HepG2 (cell line): ENCODE data around the gene ADPRH. TPM values are rescaled to one million over a fixed set of nuclear protein-coding genes. Genes with fewer than 3 reads are reported as not detected.

Source experiments
- ATAC-seq: fragments of 200-7000 bp; cut with Tn5 transposase; 3 replicates; pipeline ENCODE4 v1.9.1; 2020; ENCODE audit warnings: mild to moderate bottlenecking, moderate library complexity
- BruUV-seq: library from RNA; stranded (reverse); fragments of 400-500 nt; replicated peaks from 2 replicates; lab custom pipeline; 2021; lab: Mats Ljungman, UMichigan
- CTCF ChIA-PET: fragments of 300-600 bp; formaldehyde crosslinking; extraction: SDS; loops from one replicate; lab custom pipeline; 2021; ENCODE audit warnings: low total read pairs, inconsistent platforms, low intra/inter-chr PET ratio; lab: Yijun Ruan, JAX
- POLR2A ChIA-PET: fragments of 350-600 bp; sonication (Branson Sonifier 250); formaldehyde crosslinking; loops from one replicate; lab custom pipeline; 2020; ENCODE audit warnings: antibody characterized with exemption, inconsistent platforms; lab: Yijun Ruan, JAX
- DNase-seq: peaks from one replicate; pipeline ENCODE4 v3.0.0-alpha.2; 2015; ENCODE audit warnings: low spot score
- FAIRE-seq: peaks from 3 replicates; lab custom pipeline; 2011; peaks lifted over from hg19 to GRCh38; lab: Jason Lieb, UNC
- H2AFZ ChIP-seq: one replicate; pipeline ENCODE4 v1.6.1; 2011; ENCODE audit warnings: low read length, inconsistent platforms
- H3K27ac ChIP-seq: fragments of 300-600 bp; 3 replicates; pipeline ENCODE4 v1.8.0; 2011; ENCODE audit warnings: mixed run types, mild to moderate bottlenecking, mixed read lengths, low read length, inconsistent platforms; ENCODE audit not compliant: insufficient read depth; ENCODE audit errors: extremely low read length
- H3K27me3 ChIP-seq, 2 experiments: fragments of 200-600 bp in 1 of 2; 2 replicates in 1 of 2; 3 replicates in 1 of 2; pipeline versions ENCODE4 v1.6.0 to v1.8.0; 2011; ENCODE audit warnings: low read length in 2 of 2, mild to moderate bottlenecking in 2 of 2, moderate library complexity in 2 of 2, inconsistent platforms in 1 of 2; ENCODE audit not compliant: insufficient read depth in 2 of 2, control insufficient read depth in 1 of 2
- H3K36me3 ChIP-seq, 2 experiments: fragments of 200-600 bp in 1 of 2; replicated peaks in 1 of 2; 2 replicates in 1 of 2; 3 replicates in 1 of 2; pipeline versions ENCODE4 v1.5.1 to v1.8.0; 2011; ENCODE audit warnings: low read length in 2 of 2, inconsistent platforms in 1 of 2; ENCODE audit not compliant: insufficient read depth in 2 of 2, control insufficient read depth in 1 of 2
- H3K4me1 ChIP-seq: 2 replicates; pipeline ENCODE4 v1.5.1; 2012; ENCODE audit warnings: low read length, inconsistent platforms; ENCODE audit not compliant: insufficient read depth
- H3K4me2 ChIP-seq: 2 replicates; pipeline ENCODE4 v1.6.0; 2011; ENCODE audit warnings: low read depth, low read length, inconsistent platforms
- H3K4me3 ChIP-seq, 3 experiments: fragments of 200-600 bp in 1 of 3; sonication (generic), shearing (Covaris generic) in 1 of 3; replicated peaks in 1 of 3; 2 replicates each; pipeline ENCODE4 v1.5.1; 2011 to 2016; ENCODE audit warnings: low read length in 3 of 3, inconsistent platforms in 2 of 3, low read depth in 2 of 3, mild to moderate bottlenecking in 2 of 3, control low read depth in 1 of 3, mixed read lengths in 1 of 3; ENCODE audit not compliant: insufficient read depth in 1 of 3
- H3K79me2 ChIP-seq: one replicate; pipeline ENCODE4 v1.6.1; 2011; ENCODE audit warnings: low read length, inconsistent platforms; ENCODE audit not compliant: insufficient read depth
- H3K9ac ChIP-seq: 2 replicates; pipeline ENCODE4 v1.6.0; 2011; ENCODE audit warnings: mild to moderate bottlenecking, low read depth, low read length, inconsistent platforms; ENCODE audit not compliant: insufficient read depth
- H3K9me3 ChIP-seq: 2 replicates; pipeline ENCODE4 v1.5.1; 2012; ENCODE audit warnings: mild to moderate bottlenecking, low read length
- H4K20me1 ChIP-seq: 2 replicates; pipeline ENCODE4 v1.6.0; 2011; ENCODE audit warnings: inconsistent platforms, mild to moderate bottlenecking, low read length, moderate library complexity; ENCODE audit not compliant: insufficient read depth
- AFF4 ChIP-seq: sonication (generic); formaldehyde crosslinking; IDR thresholded peaks from 2 replicates; pipeline ENCODE4 v1.4.0; 2020; ENCODE audit warnings: missing genetic modification reagents
- FOXO1 ChIP-seq: sonication (generic); formaldehyde crosslinking; IDR thresholded peaks from 2 replicates; pipeline ENCODE4 v1.4.0; 2020; ENCODE audit warnings: missing genetic modification reagents
- HNF1B ChIP-seq: sonication (generic); formaldehyde crosslinking; IDR thresholded peaks from 2 replicates; pipeline ENCODE4 v1.5.1; 2020; ENCODE audit warnings: mild to moderate bottlenecking, moderate library complexity, missing genetic modification reagents
- HNRNPUL1 ChIP-seq: fragments of 200-400 bp; formaldehyde crosslinking; IDR thresholded peaks from 2 replicates; pipeline ENCODE4 v1.6.1; 2017; ENCODE audit warnings: low read depth, mild to moderate bottlenecking, low read length, moderate library complexity
- KDM2A ChIP-seq: sonication (generic); formaldehyde crosslinking; IDR thresholded peaks from 2 replicates; pipeline ENCODE4 v1.4.0; 2020; ENCODE audit warnings: low read depth, missing genetic modification reagents, borderline replicate concordance
- NFAT5 ChIP-seq: sonication (generic); formaldehyde crosslinking; IDR thresholded peaks from 2 replicates; pipeline ENCODE4 v1.4.0; 2020; ENCODE audit warnings: missing genetic modification reagents
- PRPF4 ChIP-seq: fragments of 200-400 bp; formaldehyde crosslinking; IDR thresholded peaks from 2 replicates; pipeline ENCODE4 v1.6.1; 2016; ENCODE audit warnings: low read length, low read depth; ENCODE audit not compliant: poor library complexity, severe bottlenecking
- SALL1 ChIP-seq: sonication (generic); formaldehyde crosslinking; IDR thresholded peaks from 2 replicates; pipeline ENCODE4 v1.8.0; 2022; ENCODE audit warnings: mild to moderate bottlenecking, missing genetic modification reagents
- ZC3H4 ChIP-seq: sonication (generic); formaldehyde crosslinking; IDR thresholded peaks from 2 replicates; pipeline ENCODE4 v1.4.0; 2020; ENCODE audit warnings: missing genetic modification reagents, borderline replicate concordance
- ZFY ChIP-seq: sonication (generic); formaldehyde crosslinking; IDR thresholded peaks from 2 replicates; pipeline ENCODE4 v1.4.0; 2020; ENCODE audit warnings: missing genetic modification reagents
- ZNF225 ChIP-seq: sonication (generic); formaldehyde crosslinking; IDR thresholded peaks from 2 replicates; pipeline ENCODE4 v1.4.0; 2020; ENCODE audit warnings: mild to moderate bottlenecking, missing genetic modification reagents
- ZNF350 ChIP-seq: sonication (generic); formaldehyde crosslinking; IDR thresholded peaks from 2 replicates; pipeline ENCODE4 v1.4.0; 2020; ENCODE audit warnings: mild to moderate bottlenecking, low read depth, missing genetic modification reagents, borderline replicate concordance
- ZNF777 ChIP-seq: sonication (generic); formaldehyde crosslinking; IDR thresholded peaks from 2 replicates; pipeline ENCODE4 v1.4.0; 2020; ENCODE audit warnings: missing genetic modification reagents
- ZNF879 ChIP-seq: sonication (generic); formaldehyde crosslinking; IDR thresholded peaks from 2 replicates; pipeline ENCODE4 v1.8.1; 2023; ENCODE audit warnings: missing genetic modification reagents
- WGBS: methylation state at CpG from one replicate; pipeline ENCODE4 v1.1.6; 2017; ENCODE audit warnings: low lambda C conversion rate; 5-methylcytosine and 5-hydroxymethylcytosine counted together
- in situ Hi-C: cut with HindIII; loops from 2 replicates; pipeline ENCODE4 v1.10.0; 2017; ENCODE audit warnings: low pct_unique_long_range_greater_than_20kb; ENCODE audit not compliant: extremely low pct_ligation_motif_present
- intact Hi-C: fragments of 100-400 bp; cut with micrococcal nuclease; formaldehyde crosslinking; loops from one replicate; pipeline ENCODE4 v1.10.0; 2022; ENCODE audit not compliant: unreplicated experiment
- polyA plus RNA-seq, 8 experiments: library from polyadenylated mRNA; depleted of rRNA in 3 of 8; stranded (reverse) in 7 of 8; unstranded in 1 of 8; fragments of >200 nt; fragmentation: Illumina TruSeq in 4 of 8; extraction: Trizol in 4 of 8; gene quantifications; 2 replicates each; pipeline versions ENCODE4 v1.2.1 to v1.2.3, GENCODE V29; 2011 to 2016; ENCODE audit warnings: low read depth in 4 of 8, missing spikeins in 1 of 8, mixed read lengths in 1 of 8; ENCODE audit not compliant: insufficient read depth in 1 of 8
- total RNA-seq, 5 experiments: library from RNA; depleted of rRNA; stranded (reverse); fragments of >200 nt; fragmentation: Illumina TruSeq; extraction: Trizol; gene quantifications; 2 replicates each; pipeline ENCODE4 v1.2.3, GENCODE V29; 2016; ENCODE audit warnings: low read depth in 1 of 5

Gene ADPRH
- total and polyA plus RNA-seq, 2 of the 13 experiments (the other 11 are each of a cell fraction or from before 2014, with no cell fraction given), result 0.01 to 0.15 TPM

GRCh38 chr3:119595639-119596334, 16.5 kb downstream of the ADPRH start:
- Histone ChIP-seq H3K9ac (peak overlapping the region; percentile 40), H3K27ac (no peak overlapping the region), H3K27me3 (no peaks in the 10 kb centered on the region; a peak in 1 of 5 replicates), H3K4me2 (peak overlapping the region; percentile 72), H4K20me1 (no peaks in the 10 kb centered on the region), H3K79me2 (no peaks in the 10 kb centered on the region), H3K4me3 (peak overlapping the region; percentile 42 to 59 (median 54); a peak in 5 of 6 replicates), H3K36me3 (no peaks in the 10 kb centered on the region), H3K4me1 (peaks cover 21% of the 10 kb centered on the region; the same call in 1 of the 2 replicates), H2AFZ (peak overlapping the region; percentile 37), H3K9me3 (peaks cover 2% of the 10 kb centered on the region; the same call in 1 of the 2 replicates)
- 34% methylated on average over 6 of the region's 7 CpGs for WGBS
- no peak for DNase-seq
- ChIA-PET CTCF (no interaction called here), POLR2A (no interaction called here)
- no peak for FAIRE-seq
- no TSS peak for BruUV-seq
- intact Hi-C loops, result no loop called here
- in situ Hi-C loops, result no loop called here
- ATAC-seq, result peak; percentile 62
- TF ChIP-seq ZFY (CRISPR knock-in tag) (no peak), KDM2A (CRISPR knock-in tag) (no peak), SALL1 (no peak), AFF4 (CRISPR knock-in tag) (no peak), FOXO1 (CRISPR knock-in tag) (no peak), NFAT5 (CRISPR knock-in tag) (no peak), ZNF225 (CRISPR knock-in tag) (no peak), HNRNPUL1 (no peak), ZNF350 (no peak), ZNF879 (CRISPR knock-in tag) (no peak), ZC3H4 (CRISPR knock-in tag) (no peak), PRPF4 (no peak), HNF1B (CRISPR knock-in tag) (no peak), ZNF777 (CRISPR knock-in tag) (no peak)
